H9 (cell line): ENCODE data around the gene SFRP5. TPM values are rescaled to one million over a fixed set of nuclear protein-coding genes. Genes with fewer than 3 reads are reported as not detected.

Experiments used
- DNase-seq: peaks from one replicate; pipeline ENCODE4 v3.0.0-alpha.2; 2017
- H2AFZ ChIP-seq: one replicate; pipeline ENCODE4 v1.6.1; 2013; ENCODE audit warnings: mild to moderate bottlenecking, low read length, control low read depth, moderate library complexity
- H2AK5ac ChIP-seq: 2 replicates; pipeline ENCODE4 v1.6.1; 2013; ENCODE audit warnings: low read length, control low read depth, mixed read lengths; ENCODE audit not compliant: insufficient read length
- H2BK120ac ChIP-seq: one replicate; pipeline ENCODE4 v1.6.1; 2013; ENCODE audit warnings: low read depth, mild to moderate bottlenecking, low read length, control low read depth, inconsistent platforms; ENCODE audit not compliant: poor library complexity, severe bottlenecking
- H2BK12ac ChIP-seq: 2 replicates; pipeline ENCODE4 v1.6.1; 2013; ENCODE audit warnings: low read length, control low read depth, mixed read lengths, low read depth; ENCODE audit not compliant: insufficient read length
- H2BK15ac ChIP-seq: 2 replicates; pipeline ENCODE4 v1.6.1; 2013; ENCODE audit warnings: low read depth, low read length, control low read depth
- H2BK20ac ChIP-seq: one replicate; pipeline ENCODE4 v1.6.1; 2013; ENCODE audit warnings: low read depth, mild to moderate bottlenecking, low read length, control low read depth, inconsistent platforms; ENCODE audit not compliant: poor library complexity, severe bottlenecking
- H2BK5ac ChIP-seq: 2 replicates; pipeline ENCODE4 v1.6.1; 2013; ENCODE audit warnings: low read length, control low read depth, mixed read lengths; ENCODE audit not compliant: insufficient read length
- H3K14ac ChIP-seq: 2 replicates; pipeline ENCODE4 v1.6.1; 2013; ENCODE audit warnings: low read length, control low read depth; ENCODE audit not compliant: insufficient read depth
- H3K18ac ChIP-seq: 2 replicates; pipeline ENCODE4 v1.6.1; 2013; ENCODE audit warnings: low read depth, mild to moderate bottlenecking, mixed read lengths, low read length, control low read depth; ENCODE audit not compliant: insufficient read length
- H3K23ac ChIP-seq: 2 replicates; pipeline ENCODE4 v1.6.1; 2013; ENCODE audit warnings: low read length, control low read depth, mixed read lengths, low read depth; ENCODE audit not compliant: insufficient read length
- H3K23me2 ChIP-seq: 2 replicates; pipeline ENCODE4 v1.6.1; 2013; ENCODE audit warnings: low read depth, mild to moderate bottlenecking, mixed read lengths, low read length, control low read depth; ENCODE audit not compliant: insufficient read length, poor library complexity, severe bottlenecking
- H3K27ac ChIP-seq: 2 replicates; pipeline ENCODE4 v1.5.1; 2013; ENCODE audit warnings: low read length, control low read depth, mixed read lengths, low read depth; ENCODE audit not compliant: insufficient read length
- H3K27me3 ChIP-seq: 2 replicates; pipeline ENCODE4 v1.6.1; 2013; ENCODE audit warnings: low read length, control low read depth, inconsistent platforms; ENCODE audit not compliant: insufficient read depth
- H3K4ac ChIP-seq: 2 replicates; pipeline ENCODE4 v1.6.1; 2013; ENCODE audit warnings: low read depth, mild to moderate bottlenecking, control low read depth, inconsistent platforms, low read length, moderate library complexity
- H3K4me1 ChIP-seq: 2 replicates; pipeline ENCODE4 v1.6.1; 2013; ENCODE audit warnings: low read length, control low read depth, inconsistent platforms; ENCODE audit not compliant: insufficient read depth
- H3K4me2 ChIP-seq: 2 replicates; pipeline ENCODE4 v1.6.1; 2013; ENCODE audit warnings: low read length, control low read depth, mixed read lengths; ENCODE audit not compliant: insufficient read length, insufficient read depth
- H3K56ac ChIP-seq: 2 replicates; pipeline ENCODE4 v1.6.1; 2013; ENCODE audit warnings: low read depth, mild to moderate bottlenecking, mixed read lengths, low read length, control low read depth; ENCODE audit not compliant: insufficient read length
- H3K79me1 ChIP-seq: 2 replicates; pipeline ENCODE4 v1.6.1; 2013; ENCODE audit warnings: low read depth, mild to moderate bottlenecking, moderate library complexity, low read length, control low read depth, inconsistent platforms; ENCODE audit not compliant: insufficient read depth, poor library complexity, severe bottlenecking
- H3K79me2 ChIP-seq: 2 replicates; pipeline ENCODE4 v1.6.1; 2013; ENCODE audit warnings: low read length, control low read depth, inconsistent platforms; ENCODE audit not compliant: insufficient read depth
- H3K9ac ChIP-seq: 2 replicates; pipeline ENCODE4 v1.6.1; 2013; ENCODE audit warnings: low read length, control low read depth, mixed read lengths; ENCODE audit not compliant: insufficient read length; ENCODE audit errors: extremely low read depth
- H3K9me3 ChIP-seq: one replicate; pipeline ENCODE4 v1.6.1; 2013; ENCODE audit warnings: low read depth, low read length, inconsistent platforms; ENCODE audit not compliant: control insufficient read depth
- H3T11ph ChIP-seq: one replicate; pipeline ENCODE4 v1.6.1; 2013; ENCODE audit warnings: mild to moderate bottlenecking, low read length, control low read depth, inconsistent platforms
- H4K20me1 ChIP-seq: one replicate; pipeline ENCODE4 v1.6.1; 2013; ENCODE audit not compliant: control insufficient read depth, insufficient read length, insufficient read depth
- H4K5ac ChIP-seq: 2 replicates; pipeline ENCODE4 v1.6.1; 2013; ENCODE audit warnings: low read depth, mild to moderate bottlenecking, mixed read lengths, low read length, control low read depth; ENCODE audit not compliant: insufficient read length
- H4K8ac ChIP-seq: replicated peaks from 2 replicates; pipeline ENCODE4 v1.6.1; 2013; ENCODE audit warnings: low read length, control low read depth, mixed read lengths, low read depth; ENCODE audit not compliant: insufficient read length
- H4K91ac ChIP-seq: 2 replicates; pipeline ENCODE4 v1.6.1; 2013; ENCODE audit warnings: low read depth, mild to moderate bottlenecking, moderate library complexity, mixed read lengths, low read length, control low read depth; ENCODE audit not compliant: insufficient read length
- H3K27ac Mint-ChIP-seq, 3 experiments: 2 replicates in 2 of 3; 3 replicates in 1 of 3; pipeline ENCODE4 v1.8.0; 2020 to 2021; ENCODE audit warnings: mixed read lengths in 3 of 3, mild to moderate bottlenecking in 1 of 3, moderate library complexity in 1 of 3
- H3K27me3 Mint-ChIP-seq: 2 replicates; pipeline ENCODE4 v1.8.0; 2021; ENCODE audit warnings: low read depth, mild to moderate bottlenecking, moderate library complexity, mixed read lengths
- H3K36me3 Mint-ChIP-seq, 3 experiments: 2 replicates in 2 of 3; 3 replicates in 1 of 3; pipeline ENCODE4 v1.8.0; 2020 to 2021; ENCODE audit warnings: low read depth in 3 of 3, mixed read lengths in 3 of 3; ENCODE audit not compliant: insufficient read depth in 1 of 3
- H3K4me1 Mint-ChIP-seq, 2 experiments: 2 replicates each; pipeline ENCODE4 v1.8.0; 2020; ENCODE audit warnings: mixed read lengths in 2 of 2
- H3K4me3 Mint-ChIP-seq, 2 experiments: 2 replicates in 1 of 2; 3 replicates in 1 of 2; pipeline ENCODE4 v1.8.0; 2020 to 2021; ENCODE audit warnings: mild to moderate bottlenecking in 2 of 2, mixed read lengths in 2 of 2, moderate library complexity in 1 of 2
- H3K9me3 Mint-ChIP-seq, 2 experiments: 2 replicates in 1 of 2; 3 replicates in 1 of 2; pipeline ENCODE4 v1.8.0; 2020; ENCODE audit warnings: mild to moderate bottlenecking in 2 of 2, mixed read lengths in 2 of 2, moderate library complexity in 1 of 2
- WGBS: extraction: QIAGEN DNeasy Blood & Tissue Kit; methylation state at CpG from one replicate; pipeline ENCODE4 v1.1.7; 2013; ENCODE audit warnings: missing lambda C conversion rate, low lambda C conversion rate, mixed read lengths; ENCODE audit not compliant: insufficient read length; ENCODE audit errors: extremely low coverage; 5-methylcytosine and 5-hydroxymethylcytosine counted together
- total RNA-seq: library from RNA; stranded (reverse); gene quantifications from 2 replicates; pipeline ENCODE4 v1.2.1, GENCODE V29; 2021
- TF ChIP-seq, protein P1 (sequence below): fragments of 200-600 bp; sonication (generic); conservative IDR thresholded peaks from 3 replicates; pipeline ENCODE4 v1.8.0; 2021; ENCODE audit warnings: antibody characterized with exemption, mild to moderate bottlenecking

SFRP5 gene
- total RNA-seq, 1 experiment from 2014 or later = 1.7 TPM

DNA sequence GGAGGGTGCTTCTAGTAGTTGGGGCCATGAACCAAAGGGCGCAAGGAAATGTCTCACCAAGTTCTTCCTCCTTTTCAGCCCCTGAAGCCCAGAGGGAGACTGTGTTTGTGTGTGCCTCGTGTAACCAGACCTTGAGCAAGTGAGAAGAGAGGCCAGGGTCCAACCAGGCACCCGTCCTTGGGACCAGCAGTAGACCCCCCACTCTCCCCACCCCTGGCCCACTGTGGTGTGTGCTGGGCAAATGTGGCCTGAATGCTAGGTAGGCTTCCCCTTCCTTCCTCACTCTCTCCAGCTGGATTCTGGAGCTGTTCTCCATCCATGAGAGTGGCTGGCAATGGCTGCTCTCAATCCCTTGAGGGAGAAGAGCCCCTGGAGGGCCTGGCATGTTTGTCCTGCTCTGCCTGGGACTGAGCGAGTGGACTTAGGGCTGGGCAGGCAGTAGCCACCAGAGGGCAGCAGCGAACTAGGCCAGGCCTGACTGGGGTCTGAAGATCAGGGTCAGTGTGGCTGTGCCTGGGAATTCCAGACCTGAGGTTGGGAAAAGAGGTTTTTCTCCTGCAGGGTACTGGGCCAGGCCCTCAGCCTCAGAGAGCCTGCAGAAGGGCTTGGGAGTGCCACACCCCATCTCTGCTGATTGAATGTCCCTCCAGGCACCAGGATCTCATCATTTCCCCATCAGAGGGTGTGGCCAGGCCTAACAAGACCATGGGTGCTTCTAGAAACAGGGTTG lies 12.5 kb downstream of the SFRP5 start:
- Histone ChIP-seq H3K4me2 (no peak overlapping the region), H2BK15ac (no peak overlapping the region), H3T11ph (no peak overlapping the region), H2BK5ac (no peak overlapping the region), H3K23ac (no peak overlapping the region), H3K79me2 (no peaks in the 10 kb centered on the region), H2AFZ (no peak overlapping the region), H4K8ac (no peak overlapping the region), H3K27me3 (no peaks in the 10 kb centered on the region), H2BK20ac (no peak overlapping the region), H3K9ac (no peak overlapping the region), H3K27ac (no peak overlapping the region), H4K5ac (no peak overlapping the region), H4K20me1 (no peaks in the 10 kb centered on the region), H2BK120ac (no peak overlapping the region), H2BK12ac (no peak overlapping the region), H3K14ac (no peak overlapping the region), H3K56ac (no peak overlapping the region), H3K79me1 (no peaks in the 10 kb centered on the region), H2AK5ac (no peak overlapping the region), H3K4me1 (no peaks in the 10 kb centered on the region), H3K23me2 (no peaks in the 10 kb centered on the region), H3K9me3 (no peaks in the 10 kb centered on the region), H3K18ac (no peak overlapping the region), H4K91ac (no peak overlapping the region), H3K4ac (no peak overlapping the region)
- H3K4me3 Mint-ChIP-seq = no peak overlapping the region
- peaks cover 12 to 57% (median 35%) of the 10 kb centered on the region in 3 experiments for H3K36me3 Mint-ChIP-seq
- peaks cover 19 to 33% of the 10 kb centered on the region in 2 experiments for H3K4me1 Mint-ChIP-seq
- H3K27ac Mint-ChIP-seq = peak overlapping the region in 1 of 3 experiments; percentile 68; a peak in 2 of 7 replicates
- H3K27me3 Mint-ChIP-seq = peaks cover 2% of the 10 kb centered on the region; the same call in 1 of the 2 replicates
- no peaks in the 10 kb centered on the region for H3K9me3 Mint-ChIP-seq
- peak; percentile 87 for DNase-seq
- TF ChIP-seq, protein P1, sequence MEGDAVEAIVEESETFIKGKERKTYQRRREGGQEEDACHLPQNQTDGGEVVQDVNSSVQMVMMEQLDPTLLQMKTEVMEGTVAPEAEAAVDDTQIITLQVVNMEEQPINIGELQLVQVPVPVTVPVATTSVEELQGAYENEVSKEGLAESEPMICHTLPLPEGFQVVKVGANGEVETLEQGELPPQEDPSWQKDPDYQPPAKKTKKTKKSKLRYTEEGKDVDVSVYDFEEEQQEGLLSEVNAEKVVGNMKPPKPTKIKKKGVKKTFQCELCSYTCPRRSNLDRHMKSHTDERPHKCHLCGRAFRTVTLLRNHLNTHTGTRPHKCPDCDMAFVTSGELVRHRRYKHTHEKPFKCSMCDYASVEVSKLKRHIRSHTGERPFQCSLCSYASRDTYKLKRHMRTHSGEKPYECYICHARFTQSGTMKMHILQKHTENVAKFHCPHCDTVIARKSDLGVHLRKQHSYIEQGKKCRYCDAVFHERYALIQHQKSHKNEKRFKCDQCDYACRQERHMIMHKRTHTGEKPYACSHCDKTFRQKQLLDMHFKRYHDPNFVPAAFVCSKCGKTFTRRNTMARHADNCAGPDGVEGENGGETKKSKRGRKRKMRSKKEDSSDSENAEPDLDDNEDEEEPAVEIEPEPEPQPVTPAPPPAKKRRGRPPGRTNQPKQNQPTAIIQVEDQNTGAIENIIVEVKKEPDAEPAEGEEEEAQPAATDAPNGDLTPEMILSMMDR = peak; percentile 97
- no CpG with 5 or more reads among the region's 5 CpGs for WGBS
